HEK293T (cell line): Measurements from ENCODE around the gene BACH2.

Source experiments
- CTCF ChIA-PET: fragments of 350-600 bp; formaldehyde crosslinking; extraction: SDS; loops from one replicate; lab custom pipeline; 2021; ENCODE audit warnings: antibody characterized with exemption, inconsistent platforms; lab: Yijun Ruan, JAX
- POLR2A ChIA-PET: fragments of 350-600 bp; formaldehyde crosslinking; extraction: SDS; loops from one replicate; lab custom pipeline; 2020; ENCODE audit warnings: antibody characterized with exemption, inconsistent platforms; lab: Yijun Ruan, JAX
- DNase-seq: peaks from one replicate; pipeline ENCODE4 v3.0.0; 2012; ENCODE audit warnings: mixed read lengths; ENCODE audit errors: extremely low spot score
- ARNT ChIP-seq: fragments of 450-650 bp; IDR thresholded peaks from 2 replicates; pipeline ENCODE4 v1.6.1; 2017; ENCODE audit warnings: mild to moderate bottlenecking
- BHLHE40 ChIP-seq: fragments of 450-650 bp; IDR thresholded peaks from 2 replicates; pipeline ENCODE4 v1.6.1; 2016; ENCODE audit warnings: mild to moderate bottlenecking, moderate library complexity, borderline replicate concordance
- CTBP1 ChIP-seq: fragments of 450-650 bp; IDR thresholded peaks from 2 replicates; pipeline ENCODE4 v1.6.1; 2016; ENCODE audit warnings: borderline replicate concordance
- ELF4 ChIP-seq: fragments of 450-650 bp; IDR thresholded peaks from 2 replicates; pipeline ENCODE4 v1.6.1; 2017; ENCODE audit warnings: antibody characterized with exemption
- FOXA1 ChIP-seq: fragments of 450-650 bp; IDR thresholded peaks from 2 replicates; pipeline ENCODE4 v1.6.1; 2016; ENCODE audit warnings: mild to moderate bottlenecking
- FOXK2 ChIP-seq: fragments of 450-650 bp; IDR thresholded peaks from 2 replicates; pipeline ENCODE4 v1.6.1; 2016; ENCODE audit warnings: mild to moderate bottlenecking
- FOXM1 ChIP-seq: fragments of 450-650 bp; IDR thresholded peaks from 2 replicates; pipeline ENCODE4 v1.6.1; 2017; ENCODE audit warnings: mild to moderate bottlenecking, borderline replicate concordance
- HDGF ChIP-seq: fragments of 450-650 bp; IDR thresholded peaks from 2 replicates; pipeline ENCODE4 v1.6.1; 2017; ENCODE audit warnings: antibody characterized with exemption, borderline replicate concordance
- L3MBTL2 ChIP-seq: fragments of 450-650 bp; conservative IDR thresholded peaks from 2 replicates; pipeline ENCODE4 v1.6.1; 2016; ENCODE audit warnings: mild to moderate bottlenecking
- LEF1 ChIP-seq: fragments of 450-650 bp; IDR thresholded peaks from 2 replicates; pipeline ENCODE4 v1.6.1; 2017; ENCODE audit warnings: mild to moderate bottlenecking, borderline replicate concordance
- NFRKB ChIP-seq: fragments of 450-650 bp; IDR thresholded peaks from 2 replicates; pipeline ENCODE4 v1.6.1; 2016; ENCODE audit warnings: mild to moderate bottlenecking, moderate library complexity
- SP1 ChIP-seq: fragments of 450-650 bp; IDR thresholded peaks from 2 replicates; pipeline ENCODE4 v1.6.1; 2017
- SUZ12 ChIP-seq: fragments of 450-650 bp; IDR thresholded peaks from 2 replicates; pipeline ENCODE4 v1.6.1; 2016; ENCODE audit warnings: mild to moderate bottlenecking
- TARDBP ChIP-seq: fragments of 450-650 bp; IDR thresholded peaks from 2 replicates; pipeline ENCODE4 v1.6.1; 2016
- ZNF384 ChIP-seq: fragments of 450-650 bp; IDR thresholded peaks from 2 replicates; pipeline ENCODE4 v1.6.1; 2016
- TF ChIP-seq, protein P1 (sequence below): fragments of 450-650 bp; IDR thresholded peaks from 2 replicates; pipeline ENCODE4 v1.6.1; 2016

Gene BACH2

DNA sequence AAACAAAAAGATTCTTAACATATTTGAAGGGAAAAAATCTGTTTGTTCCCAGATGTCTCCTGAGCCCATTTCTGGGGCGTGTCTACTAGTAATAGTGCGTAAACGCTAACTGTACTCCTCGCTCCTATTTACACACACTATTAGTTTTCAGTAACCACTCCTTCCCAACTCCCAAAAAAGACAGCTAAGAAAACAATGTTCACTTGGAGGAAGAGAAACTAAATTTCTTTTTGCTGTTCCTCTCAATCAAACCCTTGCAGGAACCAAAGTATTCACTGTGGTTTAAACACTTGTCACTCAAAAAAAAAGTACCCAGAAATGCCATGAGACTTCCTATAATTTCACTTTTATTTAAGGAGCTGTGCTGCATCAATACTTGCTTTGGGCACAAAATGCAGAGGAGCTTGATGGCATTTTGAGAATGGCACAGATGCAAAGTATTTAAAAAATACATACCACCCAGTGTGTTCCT, 118.2 kb downstream of the BACH2 start:
- DNase-seq, result no peak
- ChIA-PET POLR2A (no interaction called here), CTCF (interaction anchor here (0.9 to 1.5 kb wide), 3 partner anchors 9 to 238 kb away, joined by 3 to 4 read pairs (median 4); no protein-coding TSS in a partner anchor)
- TF ChIP-seq, protein P1, sequence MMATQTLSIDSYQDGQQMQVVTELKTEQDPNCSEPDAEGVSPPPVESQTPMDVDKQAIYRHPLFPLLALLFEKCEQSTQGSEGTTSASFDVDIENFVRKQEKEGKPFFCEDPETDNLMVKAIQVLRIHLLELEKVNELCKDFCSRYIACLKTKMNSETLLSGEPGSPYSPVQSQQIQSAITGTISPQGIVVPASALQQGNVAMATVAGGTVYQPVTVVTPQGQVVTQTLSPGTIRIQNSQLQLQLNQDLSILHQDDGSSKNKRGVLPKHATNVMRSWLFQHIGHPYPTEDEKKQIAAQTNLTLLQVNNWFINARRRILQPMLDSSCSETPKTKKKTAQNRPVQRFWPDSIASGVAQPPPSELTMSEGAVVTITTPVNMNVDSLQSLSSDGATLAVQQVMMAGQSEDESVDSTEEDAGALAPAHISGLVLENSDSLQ, result no peak
- TF ChIP-seq FOXK2 (no peak), LEF1 (no peak), CTBP1 (no peak), BHLHE40 (no peak), HDGF (no peak), TARDBP (no peak), ARNT (no peak), FOXM1 (no peak), NFRKB (no peak), FOXA1 (no peak), ELF4 (no peak), SP1 (no peak), L3MBTL2 (no peak), ZNF384 (no peak), SUZ12 (no peak)

DNA sequence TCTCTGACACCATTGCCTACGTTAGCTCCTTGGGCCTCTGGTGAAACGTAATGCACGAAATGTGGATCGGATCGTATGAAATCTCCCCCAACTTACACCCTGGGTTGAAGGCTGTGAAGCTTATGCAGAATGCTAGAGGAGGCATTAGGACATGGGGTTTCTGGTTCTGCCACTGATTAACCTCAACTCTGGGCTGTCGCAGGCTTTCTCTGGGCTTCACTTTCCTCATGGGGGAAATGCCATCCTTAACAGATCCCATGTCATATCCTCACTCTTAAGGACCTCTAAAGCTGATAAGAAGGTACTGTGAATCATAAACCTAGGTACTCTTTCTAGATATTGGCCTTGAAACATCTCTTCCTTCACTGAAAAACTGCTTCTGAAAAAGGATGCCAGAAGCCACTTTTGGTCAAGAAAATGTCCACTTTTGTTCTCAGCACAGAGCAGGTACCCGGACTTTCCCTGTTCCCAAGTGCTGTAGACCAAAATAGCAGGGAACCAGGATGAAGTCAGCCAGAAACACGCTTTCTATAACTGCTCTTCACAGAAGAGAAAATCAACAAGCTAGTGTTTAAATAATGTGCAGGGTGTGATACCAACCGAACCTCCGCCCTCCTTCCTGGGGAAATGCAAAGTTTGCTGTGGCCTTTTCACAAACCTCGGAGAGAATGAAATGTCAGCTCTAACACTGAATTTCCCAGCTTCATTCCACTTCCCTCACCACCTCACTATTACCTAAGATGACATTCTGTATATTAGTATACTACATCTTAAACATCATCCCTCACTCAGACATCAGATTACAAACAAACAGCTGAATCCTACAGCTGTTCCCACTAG, 118.9 kb downstream of the BACH2 start:
- TF ChIP-seq FOXA1, result no peak
- no peak for TF ChIP-seq FOXM1
- TF ChIP-seq ZNF384, result no peak
- TF ChIP-seq TARDBP, result no peak
- no peak for TF ChIP-seq SUZ12
- no peak for TF ChIP-seq ARNT
- no peak for TF ChIP-seq CTBP1
- no peak for TF ChIP-seq ELF4
- TF ChIP-seq HDGF, result no peak
- TF ChIP-seq NFRKB, result no peak
- no peak for TF ChIP-seq LEF1
- TF ChIP-seq, protein P1, result no peak
- no peak for TF ChIP-seq SP1
- TF ChIP-seq BHLHE40, result no peak
- TF ChIP-seq FOXK2, result no peak
- no peak for TF ChIP-seq L3MBTL2
- ChIA-PET POLR2A (interaction anchor here (1.0 kb wide), 1 partner anchor 9 kb away, joined by 3 read pairs; no protein-coding TSS in a partner anchor), CTCF (interaction anchor here (0.8 to 1.5 kb wide), 5 partner anchors 8 to 237 kb away, joined by 3 to 4 read pairs (median 4); no protein-coding TSS in a partner anchor)
- DNase-seq, result no peak

DNA sequence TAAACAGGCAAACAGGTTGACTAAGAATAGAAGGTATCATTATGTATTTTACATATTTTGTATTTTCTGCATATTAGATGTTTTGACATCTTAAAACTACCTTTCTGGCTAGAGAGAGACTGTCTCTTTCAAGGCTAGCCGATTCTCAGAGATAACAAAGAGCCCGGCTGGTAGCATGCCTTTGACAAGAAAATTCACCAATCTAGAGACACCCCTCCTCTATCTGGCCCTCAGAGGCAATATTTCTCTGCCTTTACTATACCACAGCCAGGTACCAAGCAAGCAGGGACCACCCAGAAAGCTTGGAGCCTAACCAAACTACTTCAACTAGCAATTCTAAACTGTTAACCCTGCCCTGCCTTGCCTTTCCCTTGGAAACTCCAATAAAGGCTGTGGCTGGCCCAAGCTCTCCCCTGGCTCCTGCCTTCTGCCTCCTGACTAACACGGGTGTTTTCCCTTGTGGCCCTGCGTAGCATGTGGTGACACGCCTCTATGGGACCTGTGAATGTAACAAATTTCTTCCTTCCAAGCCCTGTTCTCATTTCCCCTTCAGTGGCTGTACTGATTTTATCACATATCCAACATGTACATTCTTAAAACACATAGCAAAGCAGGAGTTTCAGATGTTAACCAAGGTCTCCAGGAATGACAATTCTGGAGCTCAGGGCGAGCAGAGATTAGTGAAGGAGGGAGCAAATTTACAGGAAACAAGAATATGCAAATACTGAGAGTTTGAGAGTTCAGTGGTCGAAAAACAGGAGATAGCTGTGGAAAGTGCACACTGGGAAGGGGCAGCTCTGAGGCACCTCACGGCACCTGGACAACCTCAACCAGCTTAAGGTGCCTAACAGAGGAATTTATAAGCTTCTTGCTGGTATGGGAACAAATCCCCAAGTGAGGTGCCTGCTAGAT, 120.8 kb downstream of the BACH2 start:
- ChIA-PET CTCF (no interaction called here), POLR2A (interaction anchor here (1.0 kb wide), 1 partner anchor 11 kb away, joined by 3 read pairs; no protein-coding TSS in a partner anchor)
- DNase-seq, result no peak
- no peak for TF ChIP-seq NFRKB

DNA sequence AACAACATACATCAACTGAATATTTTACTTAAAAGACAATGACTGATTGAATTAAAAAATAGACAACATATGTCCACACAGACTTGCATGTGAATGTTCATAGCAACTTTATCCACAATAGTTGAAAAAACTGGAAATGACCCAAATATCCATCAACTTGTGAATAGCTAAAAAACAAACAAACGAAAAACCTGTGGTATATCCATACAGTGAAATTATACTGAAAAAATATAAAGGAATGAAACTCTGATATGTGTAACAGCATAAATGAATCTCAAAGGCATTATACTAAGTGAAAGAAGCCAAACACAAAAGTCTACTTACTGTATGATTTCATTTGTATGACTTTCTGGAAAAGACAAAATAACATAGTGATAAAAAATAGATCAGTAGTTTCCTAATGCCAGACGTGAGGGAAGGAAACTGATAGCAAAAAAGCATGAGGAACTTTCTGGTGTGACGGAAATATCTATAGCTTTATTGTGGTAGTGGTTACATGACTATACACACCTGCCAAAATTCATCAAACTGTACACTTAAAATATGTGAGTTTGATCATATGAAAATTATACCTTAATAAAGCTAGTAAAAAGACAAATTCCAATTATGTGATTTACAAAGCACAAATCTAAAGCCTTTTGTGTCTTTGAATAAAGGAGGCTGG, 123.2 kb downstream of the BACH2 start:
- ChIA-PET POLR2A (no interaction called here), CTCF (no interaction called here)
- DNase-seq, result no peak
- TF ChIP-seq BHLHE40 (no peak), ELF4 (no peak), L3MBTL2 (no peak), SUZ12 (no peak), HDGF (no peak), NFRKB (no peak), CTBP1 (no peak)
- TF ChIP-seq, protein P1, result no peak

DNA sequence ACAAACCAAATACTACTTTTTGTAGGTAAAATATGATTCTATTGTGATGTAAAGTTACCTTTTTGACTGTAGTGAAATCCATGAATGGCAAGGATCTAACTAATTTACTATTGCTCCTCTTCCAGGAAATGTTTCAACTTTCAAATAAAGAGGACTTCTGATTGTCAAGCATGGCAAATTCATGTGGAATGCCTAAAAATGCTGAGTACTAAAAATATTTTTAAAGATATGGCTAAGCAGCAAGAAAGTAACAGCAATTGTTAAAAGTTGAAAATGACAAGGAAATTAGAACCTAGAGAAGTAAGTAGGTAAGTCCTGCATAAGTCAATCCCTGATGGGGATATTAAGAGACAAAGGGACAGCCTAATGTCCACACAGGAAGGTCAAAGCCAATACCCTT, 126.0 kb downstream of the BACH2 start:
- CTCF ChIA-PET, result interaction anchor here (0.7 kb wide), 1 partner anchor 48 kb away, joined by 3 read pairs; no protein-coding TSS in a partner anchor
- DNase-seq, result no peak
- POLR2A ChIA-PET, result no interaction called here
- TF ChIP-seq CTBP1, result no peak
- TF ChIP-seq ELF4, result no peak
- no peak for TF ChIP-seq SP1
- TF ChIP-seq ZNF384, result no peak
- TF ChIP-seq L3MBTL2, result no peak
- TF ChIP-seq FOXM1, result no peak
- no peak for TF ChIP-seq FOXK2
- TF ChIP-seq BHLHE40, result no peak
- TF ChIP-seq ARNT, result no peak
- TF ChIP-seq, protein P1, result no peak
- no peak for TF ChIP-seq HDGF
- no peak for TF ChIP-seq FOXA1
- TF ChIP-seq NFRKB, result no peak
- TF ChIP-seq LEF1, result no peak
- no peak for TF ChIP-seq SUZ12
